Embryonic facial prominence (tissue), 1 donor: Measurements from ENCODE around the gene CLSTN2.

Experiments
- DNase-seq: peaks from one replicate; pipeline ENCODE4 v3.0.0-alpha.2; 2016; ENCODE audit errors: extremely low spot score

The CLSTN2 gene

GRCh38 chr3:140378571-140379340 lies 443.8 kb downstream of the CLSTN2 start:
- DNase-seq = no peak

GRCh38 chr3:140384028-140384771 lies 449.2 kb downstream of the CLSTN2 start:
- DNase-seq = no peak

GRCh38 chr3:140384876-140385275 lies 449.9 kb downstream of the CLSTN2 start:
- no peak for DNase-seq

GRCh38 chr3:140386357-140387100 lies 451.5 kb downstream of the CLSTN2 start:
- DNase-seq = no peak

- DNase-seq = no peak
These were observed 452.3 kb downstream of the CLSTN2 start for GRCh38 chr3:140387244-140387643.

- DNase-seq = no peak
These were observed 453.4 kb downstream of the CLSTN2 start for GRCh38 chr3:140388202-140388922.

GRCh38 chr3:140391061-140391460 lies 456.1 kb downstream of the CLSTN2 start:
- DNase-seq = no peak

GRCh38 chr3:140394488-140395133 lies 459.6 kb downstream of the CLSTN2 start:
- DNase-seq = no peak

- DNase-seq = no peak
These were observed 460.4 kb downstream of the CLSTN2 start for GRCh38 chr3:140395134-140396075.

GRCh38 chr3:140396110-140396509 lies 461.1 kb downstream of the CLSTN2 start:
- no peak for DNase-seq

- DNase-seq = no peak
These were observed 462.9 kb downstream of the CLSTN2 start for GRCh38 chr3:140397847-140398246.

- no peak for DNase-seq
These were observed 463.4 kb downstream of the CLSTN2 start for GRCh38 chr3:140398387-140398786.

GRCh38 chr3:140399871-140400270 lies 464.9 kb downstream of the CLSTN2 start:
- no peak for DNase-seq

- no peak for DNase-seq
These were observed 468.1 kb downstream of the CLSTN2 start for GRCh38 chr3:140403079-140403478.

- DNase-seq = no peak
These were observed 468.6 kb downstream of the CLSTN2 start for GRCh38 chr3:140403608-140404007.

GRCh38 chr3:140406655-140407054 lies 471.7 kb downstream of the CLSTN2 start:
- DNase-seq = no peak

- DNase-seq = no peak
These were observed 473.3 kb downstream of the CLSTN2 start for GRCh38 chr3:140408252-140408651.

GRCh38 chr3:140416666-140417065 lies 481.7 kb downstream of the CLSTN2 start:
- DNase-seq = no peak

GRCh38 chr3:140420621-140421357 lies 485.8 kb downstream of the CLSTN2 start:
- no peak for DNase-seq
